ENCODE measurements around the gene ZNF124. TPM values are rescaled to one million over a fixed set of nuclear protein-coding genes. Genes with fewer than 3 reads are reported as not detected.
"Not testable (repeated sequence)": the region's sequence is repeated elsewhere in the genome, so short reads cannot be mapped to it uniquely, and the experiment has no call there.

Gene ZNF124
- total RNA-seq, 1 experiment from 2014 or later, result 47.5 TPM

- no peaks in the 10 kb centered on the region for H3K27me3 ChIP-seq (replicated peaks; ENCODE audit: control insufficient read depth, insufficient read depth, low read length)
- H3K27ac Mint-ChIP-seq (ENCODE audit: unreplicated experiment), result no peak overlapping the region
- CTCF ChIA-PET, result no interaction called here
- H3K9me3 Mint-ChIP-seq (ENCODE audit: unreplicated experiment), result peaks cover 45% of the 10 kb centered on the region
- no peaks in the 10 kb centered on the region for H3K4me1 Mint-ChIP-seq (ENCODE audit: low read depth, unreplicated experiment)
- H3K4me3 ChIP-seq (ENCODE audit: low read depth, low read length), result no peak overlapping the region
- intact Hi-C loops (cut with micrococcal nuclease; ENCODE audit: unreplicated experiment), result no loop called here
- H3K36me3 Mint-ChIP-seq (ENCODE audit: insufficient read depth, unreplicated experiment), result peaks cover 86% of the 10 kb centered on the region
- TF ChIP-seq CTCF (IDR thresholded peaks at IDR 0.05; ENCODE audit: insufficient read depth in 1 of 2, low read depth in 1 of 2, low read length in 1 of 2, severe bottlenecking in 1 of 2, unreplicated experiment in 1 of 2), result no peak
- POLR2A ChIA-PET, result no interaction called here
- DNase-seq, result no peak
- H3K4me1 ChIP-seq, result no peaks in the 10 kb centered on the region
- peaks cover 7% of the 10 kb centered on the region for H3K36me3 ChIP-seq (ENCODE audit: control insufficient read depth, insufficient read depth, low read length)
- no TSS peak for BruUV-seq (replicated peaks)
- no peak overlapping the region for H3K4me3 Mint-ChIP-seq (ENCODE audit: unreplicated experiment)
- no peaks in the 10 kb centered on the region for H3K27me3 Mint-ChIP-seq (ENCODE audit: insufficient read depth, unreplicated experiment)
- H3K9me3 ChIP-seq, result peaks cover 34% of the 10 kb centered on the region
Measured at GRCh38 chr1:247147781-247148180, 24.0 kb downstream of the ZNF124 start.

DNA sequence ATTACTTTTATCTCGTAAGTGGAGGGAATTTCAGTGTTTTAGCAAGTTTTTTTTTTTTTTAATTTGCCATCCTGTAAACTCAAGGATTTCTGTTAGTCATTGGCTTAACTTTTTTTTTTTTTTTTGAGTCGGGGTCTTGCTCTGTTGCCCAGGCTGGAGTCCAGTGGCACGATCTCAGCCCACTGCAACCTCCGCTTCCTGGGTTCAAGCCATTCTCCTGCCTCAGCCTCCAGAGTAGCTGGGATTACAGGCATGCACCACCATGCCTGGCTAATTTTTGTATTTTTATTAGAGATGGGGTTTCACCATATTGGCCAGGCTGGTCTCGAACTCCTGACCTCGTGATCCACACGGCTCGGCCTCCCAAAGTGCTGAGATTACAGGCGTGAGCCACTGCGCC is 24.7 kb downstream of the ZNF124 start:
- H3K27me3 Mint-ChIP-seq (ENCODE audit: insufficient read depth, unreplicated experiment); DNase-seq; intact Hi-C loops (cut with micrococcal nuclease; ENCODE audit: unreplicated experiment); H3K4me1 Mint-ChIP-seq (ENCODE audit: low read depth, unreplicated experiment); H3K36me3 ChIP-seq (ENCODE audit: control insufficient read depth, insufficient read depth, low read length); H3K27me3 ChIP-seq (replicated peaks; ENCODE audit: control insufficient read depth, insufficient read depth, low read length); POLR2A ChIA-PET; BruUV-seq (replicated peaks); H3K4me3 Mint-ChIP-seq (ENCODE audit: unreplicated experiment); CTCF ChIA-PET; H3K27ac Mint-ChIP-seq (ENCODE audit: unreplicated experiment); H3K4me3 ChIP-seq (ENCODE audit: low read depth, low read length); H3K4me1 ChIP-seq: not testable (repeated sequence)
- H3K9me3 ChIP-seq, result peaks cover 39% of the 10 kb centered on the region
- H3K36me3 Mint-ChIP-seq (ENCODE audit: insufficient read depth, unreplicated experiment), result peaks cover 88% of the 10 kb centered on the region
- H3K9me3 Mint-ChIP-seq (ENCODE audit: unreplicated experiment), result peaks cover 52% of the 10 kb centered on the region

- Mint-ChIP-seq H3K9me3 (ENCODE audit: unreplicated experiment) (peaks cover 54% of the 10 kb centered on the region), H3K36me3 (ENCODE audit: insufficient read depth, unreplicated experiment) (peaks cover 90% of the 10 kb centered on the region), H3K27ac (ENCODE audit: unreplicated experiment) (no peak overlapping the region), H3K27me3 (ENCODE audit: insufficient read depth, unreplicated experiment) (no peaks in the 10 kb centered on the region), H3K4me3 (ENCODE audit: unreplicated experiment) (no peak overlapping the region), H3K4me1 (ENCODE audit: low read depth, unreplicated experiment) (no peaks in the 10 kb centered on the region)
- Histone ChIP-seq H3K4me3 (ENCODE audit: low read depth, low read length) (no peak overlapping the region), H3K9me3 (peaks cover 43% of the 10 kb centered on the region), H3K36me3 (ENCODE audit: control insufficient read depth, insufficient read depth, low read length) (peaks cover 7% of the 10 kb centered on the region), H3K27me3 (replicated peaks; ENCODE audit: control insufficient read depth, insufficient read depth, low read length) (no peaks in the 10 kb centered on the region), H3K4me1 (no peaks in the 10 kb centered on the region)
- TF ChIP-seq CTCF (IDR thresholded peaks at IDR 0.05; ENCODE audit: insufficient read depth in 1 of 2, low read depth in 1 of 2, low read length in 1 of 2, severe bottlenecking in 1 of 2, unreplicated experiment in 1 of 2), result peak in 1 of 2 experiments; percentile 34
- no TSS peak for BruUV-seq (replicated peaks)
- intact Hi-C loops (cut with micrococcal nuclease; ENCODE audit: unreplicated experiment), result no loop called here
- DNase-seq, result peak in 1 of 2 experiments; percentile 17
- ChIA-PET CTCF (no interaction called here), POLR2A (no interaction called here)
Measured at GRCh38 chr1:247146671-247147070, 25.1 kb downstream of the ZNF124 start.

GRCh38 chr1:247145279-247145678 is 26.5 kb downstream of the ZNF124 start:
- peaks cover 48% of the 10 kb centered on the region for H3K9me3 Mint-ChIP-seq (ENCODE audit: unreplicated experiment)
- Histone ChIP-seq H3K27me3 (replicated peaks; ENCODE audit: control insufficient read depth, insufficient read depth, low read length) (no peaks in the 10 kb centered on the region), H3K9me3 (peaks cover 35% of the 10 kb centered on the region), H3K36me3 (ENCODE audit: control insufficient read depth, insufficient read depth, low read length) (peaks cover 9% of the 10 kb centered on the region), H3K4me3 (ENCODE audit: low read depth, low read length) (no peak overlapping the region), H3K4me1 (no peaks in the 10 kb centered on the region)
- no peak overlapping the region for H3K27ac Mint-ChIP-seq (ENCODE audit: unreplicated experiment)
- ChIA-PET POLR2A (no interaction called here), CTCF (no interaction called here)
- peaks cover 92% of the 10 kb centered on the region for H3K36me3 Mint-ChIP-seq (ENCODE audit: insufficient read depth, unreplicated experiment)
- no peak for TF ChIP-seq CTCF (IDR thresholded peaks at IDR 0.05; ENCODE audit: insufficient read depth in 1 of 2, low read depth in 1 of 2, low read length in 1 of 2, severe bottlenecking in 1 of 2, unreplicated experiment in 1 of 2)
- no peaks in the 10 kb centered on the region for H3K27me3 Mint-ChIP-seq (ENCODE audit: insufficient read depth, unreplicated experiment)
- H3K4me3 Mint-ChIP-seq (ENCODE audit: unreplicated experiment), result no peak overlapping the region
- BruUV-seq (replicated peaks), result no TSS peak
- no peaks in the 10 kb centered on the region for H3K4me1 Mint-ChIP-seq (ENCODE audit: low read depth, unreplicated experiment)
- DNase-seq, result no peak
- intact Hi-C loops (cut with micrococcal nuclease; ENCODE audit: unreplicated experiment), result no loop called here

DNA sequence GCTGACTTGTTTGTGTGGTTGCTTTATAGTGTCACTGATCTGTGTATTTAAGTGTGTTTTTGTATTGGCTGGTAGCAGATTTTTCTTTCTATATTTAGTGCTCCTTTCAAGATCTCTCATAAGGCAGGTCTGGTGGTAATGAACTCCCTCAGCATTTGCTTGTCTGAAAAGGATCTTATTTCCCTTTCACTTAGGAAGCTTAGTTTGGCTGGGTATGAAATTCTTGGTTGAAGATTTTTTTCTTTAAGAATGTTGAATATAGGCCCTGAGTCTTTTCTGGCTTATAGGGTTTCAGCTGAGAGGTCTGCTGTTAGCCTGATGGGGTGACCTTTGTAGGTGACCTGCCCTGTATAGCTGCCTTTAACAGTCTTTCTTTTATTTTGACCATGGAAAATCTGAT is 32.3 kb downstream of the ZNF124 start:
- BruUV-seq (replicated peaks); intact Hi-C loops (cut with micrococcal nuclease; ENCODE audit: unreplicated experiment); H3K4me1 ChIP-seq; H3K4me1 Mint-ChIP-seq (ENCODE audit: low read depth, unreplicated experiment); H3K27ac Mint-ChIP-seq (ENCODE audit: unreplicated experiment); DNase-seq; POLR2A ChIA-PET; H3K27me3 Mint-ChIP-seq (ENCODE audit: insufficient read depth, unreplicated experiment); H3K36me3 ChIP-seq (ENCODE audit: control insufficient read depth, insufficient read depth, low read length); H3K4me3 Mint-ChIP-seq (ENCODE audit: unreplicated experiment); H3K4me3 ChIP-seq (ENCODE audit: low read depth, low read length); CTCF ChIA-PET; H3K27me3 ChIP-seq (replicated peaks; ENCODE audit: control insufficient read depth, insufficient read depth, low read length): not testable (repeated sequence)
- H3K9me3 ChIP-seq, result peaks cover 52% of the 10 kb centered on the region
- Mint-ChIP-seq H3K9me3 (ENCODE audit: unreplicated experiment) (peaks cover 77% of the 10 kb centered on the region), H3K36me3 (ENCODE audit: insufficient read depth, unreplicated experiment) (peaks cover 72% of the 10 kb centered on the region)
